ENCODE measurements around the gene SH3RF1.

SH3RF1 gene

DNA sequence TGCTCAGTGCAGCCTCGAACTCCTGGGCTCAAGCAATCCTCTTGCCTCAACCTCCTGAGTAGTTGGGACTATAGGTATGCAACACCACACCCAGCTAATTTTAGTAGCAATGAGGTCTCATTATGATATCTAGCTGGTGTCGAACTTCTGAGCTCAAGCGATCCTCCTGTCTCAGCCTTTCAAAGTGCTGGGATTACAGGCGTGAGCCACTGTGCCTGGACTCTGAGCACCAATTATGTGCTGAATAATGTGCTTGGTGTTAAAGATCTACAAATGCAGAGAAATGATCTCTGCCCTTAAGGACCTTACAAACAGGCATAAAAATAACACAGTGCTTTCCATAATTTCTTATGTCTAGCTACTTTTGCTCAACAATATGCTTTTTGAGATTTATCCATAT, 131.7 kb downstream of the SH3RF1 start:
- TF ChIP-seq, protein P1, sequence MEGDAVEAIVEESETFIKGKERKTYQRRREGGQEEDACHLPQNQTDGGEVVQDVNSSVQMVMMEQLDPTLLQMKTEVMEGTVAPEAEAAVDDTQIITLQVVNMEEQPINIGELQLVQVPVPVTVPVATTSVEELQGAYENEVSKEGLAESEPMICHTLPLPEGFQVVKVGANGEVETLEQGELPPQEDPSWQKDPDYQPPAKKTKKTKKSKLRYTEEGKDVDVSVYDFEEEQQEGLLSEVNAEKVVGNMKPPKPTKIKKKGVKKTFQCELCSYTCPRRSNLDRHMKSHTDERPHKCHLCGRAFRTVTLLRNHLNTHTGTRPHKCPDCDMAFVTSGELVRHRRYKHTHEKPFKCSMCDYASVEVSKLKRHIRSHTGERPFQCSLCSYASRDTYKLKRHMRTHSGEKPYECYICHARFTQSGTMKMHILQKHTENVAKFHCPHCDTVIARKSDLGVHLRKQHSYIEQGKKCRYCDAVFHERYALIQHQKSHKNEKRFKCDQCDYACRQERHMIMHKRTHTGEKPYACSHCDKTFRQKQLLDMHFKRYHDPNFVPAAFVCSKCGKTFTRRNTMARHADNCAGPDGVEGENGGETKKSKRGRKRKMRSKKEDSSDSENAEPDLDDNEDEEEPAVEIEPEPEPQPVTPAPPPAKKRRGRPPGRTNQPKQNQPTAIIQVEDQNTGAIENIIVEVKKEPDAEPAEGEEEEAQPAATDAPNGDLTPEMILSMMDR (IDR thresholded peaks at IDR 0.05; ENCODE audit: insufficient read depth, missing control alignments) = no peak
- no peak for FAIRE-seq
- DNase-seq (ENCODE audit: insufficient read length, low spot score) = no peak

DNA sequence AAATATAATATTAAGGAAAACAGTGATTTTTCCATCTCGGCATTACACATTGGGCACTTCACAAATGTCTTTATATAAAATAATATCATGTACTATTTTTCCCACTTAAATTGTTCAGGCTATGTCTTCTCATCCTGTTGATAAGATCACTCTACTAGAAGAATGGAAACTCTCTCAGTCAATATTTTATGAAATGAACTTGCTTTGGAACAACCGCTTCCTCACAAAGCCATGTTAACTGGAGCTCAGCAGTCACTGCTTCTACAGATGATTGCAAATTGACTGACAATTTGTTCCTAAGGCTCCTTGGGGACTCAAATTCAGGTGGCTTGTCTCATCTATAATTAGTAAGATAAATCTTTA, 133.2 kb downstream of the SH3RF1 start:
- DNase-seq (ENCODE audit: insufficient read length, low spot score) (no peak), FAIRE-seq (no peak)
- TF ChIP-seq, protein P1 (IDR thresholded peaks at IDR 0.05; ENCODE audit: insufficient read depth, missing control alignments) = no peak

DNA sequence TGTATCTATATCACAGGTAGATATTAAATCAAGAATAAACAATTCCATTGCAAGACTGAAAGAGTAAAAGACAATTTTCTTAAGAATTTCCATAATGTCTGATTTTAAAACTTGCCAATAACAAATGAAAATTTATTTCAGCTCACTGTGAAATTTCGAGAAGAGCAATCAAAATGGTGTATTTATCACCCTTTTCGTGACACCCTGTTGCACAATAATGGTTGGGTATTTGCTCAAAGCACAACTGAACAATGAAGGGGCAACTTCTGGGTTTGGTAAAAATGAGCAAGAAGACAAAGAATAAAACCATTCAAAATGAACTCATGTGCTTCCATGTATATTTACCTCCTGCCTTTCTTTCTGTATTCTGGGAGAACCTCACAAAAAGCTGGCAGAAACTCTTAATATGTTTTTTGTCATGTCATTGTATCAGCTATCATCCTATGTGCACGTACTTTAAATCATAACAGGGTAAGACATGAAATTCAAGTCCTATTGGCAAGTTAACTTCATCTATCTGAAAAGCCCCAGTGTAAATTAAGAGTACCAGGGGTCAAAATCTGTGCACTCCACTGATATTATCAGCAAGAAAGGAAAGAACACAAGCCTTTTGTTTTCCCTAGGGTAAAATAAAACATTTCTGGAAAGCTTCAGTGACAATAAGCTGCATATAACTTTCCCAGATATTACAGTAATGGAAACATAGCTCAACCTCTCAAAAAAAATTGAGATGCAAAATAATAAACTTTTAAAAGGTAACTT, 133.8 kb downstream of the SH3RF1 start:
- DNase-seq (ENCODE audit: insufficient read length, low spot score) (no peak), FAIRE-seq (no peak)
- TF ChIP-seq, protein P1 (IDR thresholded peaks at IDR 0.05; ENCODE audit: insufficient read depth, missing control alignments) = no peak

DNA sequence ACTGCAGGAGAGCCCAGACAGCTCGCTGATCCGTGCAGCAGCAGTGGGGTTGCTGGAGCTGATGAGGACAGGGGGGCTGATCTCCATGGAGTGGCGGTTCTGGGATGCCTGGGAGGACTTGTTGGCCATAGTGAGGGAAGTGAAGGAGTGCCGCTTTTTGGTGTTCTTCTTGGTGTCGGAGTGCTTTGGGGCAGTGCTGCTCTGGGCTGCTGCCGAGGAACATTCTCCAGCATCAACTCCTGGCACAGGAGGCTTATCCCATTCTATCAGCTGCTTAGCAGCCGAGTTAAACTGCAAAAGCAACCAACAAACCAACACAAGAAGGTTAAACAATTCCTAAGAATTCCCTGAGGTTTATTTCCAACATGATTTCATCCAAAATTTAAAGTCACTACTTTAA, 134.4 kb downstream of the SH3RF1 start:
- FAIRE-seq = no peak
- no peak for DNase-seq (ENCODE audit: insufficient read length, low spot score)
- TF ChIP-seq, protein P1 (IDR thresholded peaks at IDR 0.05; ENCODE audit: insufficient read depth, missing control alignments) = no peak

DNA sequence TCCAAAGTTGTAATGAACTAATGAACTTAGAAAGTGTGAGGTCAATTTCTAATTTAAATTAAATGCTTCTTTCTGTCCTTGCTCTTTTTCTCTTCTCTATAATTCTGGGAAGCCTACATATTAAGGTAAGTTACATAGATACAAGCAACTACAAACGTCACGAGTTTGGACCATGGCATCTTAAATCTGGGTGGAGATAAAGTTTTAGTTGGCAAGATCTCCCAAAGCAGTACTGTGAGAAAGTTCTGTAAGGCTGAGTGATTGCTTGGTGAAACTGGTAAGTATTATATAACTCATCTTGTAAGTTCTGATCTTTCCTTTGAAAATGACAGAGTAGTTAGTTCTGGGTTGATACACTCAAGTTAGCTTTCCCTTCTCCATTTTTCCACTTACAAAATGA, 135.0 kb downstream of the SH3RF1 start:
- TF ChIP-seq, protein P1 (IDR thresholded peaks at IDR 0.05; ENCODE audit: insufficient read depth, missing control alignments) = no peak
- no peak for FAIRE-seq
- DNase-seq (ENCODE audit: insufficient read length, low spot score) = no peak

DNA sequence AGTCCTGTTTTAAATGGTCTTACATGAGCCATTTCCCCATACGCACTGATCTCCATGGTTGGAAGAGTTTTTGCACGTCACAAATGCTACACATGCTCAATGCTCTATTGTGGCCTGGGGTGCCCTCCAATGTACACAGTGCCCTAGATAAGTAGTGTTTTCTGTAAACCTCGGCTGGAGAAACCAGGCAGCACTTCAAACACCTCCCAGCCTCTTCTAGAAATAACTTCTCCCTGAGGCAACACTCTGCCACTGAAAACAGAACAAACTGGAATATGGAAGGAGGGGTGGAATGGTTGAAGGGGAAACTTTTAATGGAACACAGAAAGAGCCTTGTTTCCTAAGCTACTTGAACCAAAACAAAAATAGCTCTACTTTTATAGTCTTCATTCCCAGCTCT, 136.8 kb downstream of the SH3RF1 start:
- TF ChIP-seq, protein P1 (IDR thresholded peaks at IDR 0.05; ENCODE audit: insufficient read depth, missing control alignments) = no peak
- no peak for DNase-seq (ENCODE audit: insufficient read length, low spot score)
- no peak for FAIRE-seq

DNA sequence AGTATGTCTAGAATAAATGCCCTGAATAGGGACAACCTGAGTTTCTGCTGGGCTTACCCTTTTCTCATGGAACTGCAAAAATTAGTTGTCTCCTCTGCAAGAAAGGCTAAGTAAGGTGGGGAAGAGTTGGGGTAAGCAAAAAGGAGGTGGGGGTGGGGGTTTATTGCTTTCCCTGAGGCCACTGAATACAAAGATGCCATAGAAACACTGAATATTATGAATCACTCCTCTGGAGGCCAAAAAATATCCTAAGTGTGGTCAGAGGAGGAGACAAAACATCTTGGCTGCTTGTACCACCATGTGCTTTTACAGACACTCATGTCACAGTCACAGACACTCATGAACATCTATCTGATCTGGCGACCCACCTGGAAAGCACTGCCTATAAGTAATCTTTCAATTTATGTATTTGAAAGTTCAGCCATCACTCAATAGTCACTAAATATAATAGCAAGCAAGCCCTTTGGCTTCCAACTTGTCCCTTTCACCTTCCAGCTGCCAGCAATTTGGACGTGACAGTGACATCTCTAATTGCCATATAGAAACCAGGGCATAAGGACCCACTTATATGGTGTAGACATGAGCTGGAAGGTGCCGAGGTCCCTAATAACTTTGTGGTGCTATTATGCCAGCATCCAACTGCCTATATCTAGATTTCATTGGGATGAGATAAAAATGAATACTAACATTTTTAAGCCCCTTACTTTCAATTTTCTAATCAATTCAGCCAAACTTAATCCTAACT, 138.0 kb downstream of the SH3RF1 start:
- no peak for DNase-seq (ENCODE audit: insufficient read length, low spot score)
- FAIRE-seq = no peak
- TF ChIP-seq, protein P1 (IDR thresholded peaks at IDR 0.05; ENCODE audit: insufficient read depth, missing control alignments) = no peak
